Suppressor macrophage treated with lipopolysaccharide for 1 hour (primary cell): ENCODE results near the gene INSM1.
A peak's percentile ranks its signal among the peaks of the same experiment; 100 is the strongest.

ENCODE experiments used
- DNase-seq, 3 donors: peaks; one replicate each; pipeline ENCODE4 v3.0.0-alpha.2; 2020 to 2022

Gene INSM1

DNA sequence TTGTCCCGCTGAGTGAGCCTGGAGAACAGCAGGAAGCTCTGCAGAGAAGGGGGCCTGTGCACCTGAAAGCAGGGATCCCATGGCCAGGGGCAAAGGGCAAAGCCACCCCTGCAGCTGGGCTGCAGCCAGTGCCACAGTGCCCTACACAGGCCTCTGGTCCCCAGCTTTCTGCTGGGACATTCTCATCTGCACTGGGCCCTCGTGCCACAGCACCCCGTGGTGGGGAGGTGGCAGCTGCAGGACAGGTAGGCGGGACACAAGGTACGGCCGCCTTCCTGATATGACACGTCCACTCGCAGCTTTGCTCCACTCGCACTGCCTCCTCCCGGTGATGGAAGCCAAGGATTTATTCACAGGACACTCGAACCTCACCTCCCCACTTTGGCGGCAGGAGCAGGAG, 27.2 kb downstream of the INSM1 start:
- no peak for DNase-seq

DNA sequence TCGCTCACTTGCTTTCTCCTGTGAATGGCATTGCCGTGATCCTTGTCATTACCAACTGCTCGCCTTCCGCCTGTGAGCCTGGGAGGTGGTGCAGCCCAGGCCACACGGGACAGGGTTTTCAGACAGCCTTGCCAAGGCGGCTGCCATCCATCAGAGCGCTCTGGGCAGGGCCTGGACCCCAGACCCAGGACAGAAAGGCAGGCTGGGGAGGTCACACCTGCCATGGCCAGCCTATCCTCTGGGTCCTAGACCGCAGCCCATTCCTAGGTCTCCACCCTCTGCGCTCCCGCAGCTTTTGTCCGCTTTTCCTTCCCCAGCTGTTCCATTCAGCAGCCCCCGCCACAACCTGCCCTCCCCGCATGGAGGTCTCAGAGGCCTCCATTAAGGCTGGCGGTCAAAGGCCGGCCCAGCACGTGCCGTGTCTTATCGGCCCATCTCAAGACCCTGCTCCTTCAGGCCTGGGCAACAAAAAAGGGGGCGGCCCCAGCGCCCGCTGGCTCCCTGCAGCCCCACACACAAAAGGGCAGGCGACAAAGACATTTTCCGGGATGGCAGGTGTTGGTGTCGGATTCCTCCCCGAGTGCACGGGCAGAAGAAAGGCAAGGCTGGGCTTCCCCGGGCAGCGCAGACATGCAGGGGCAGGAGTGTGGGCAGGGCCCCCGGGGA, 28.1 kb downstream of the INSM1 start:
- DNase-seq = no peak

DNA sequence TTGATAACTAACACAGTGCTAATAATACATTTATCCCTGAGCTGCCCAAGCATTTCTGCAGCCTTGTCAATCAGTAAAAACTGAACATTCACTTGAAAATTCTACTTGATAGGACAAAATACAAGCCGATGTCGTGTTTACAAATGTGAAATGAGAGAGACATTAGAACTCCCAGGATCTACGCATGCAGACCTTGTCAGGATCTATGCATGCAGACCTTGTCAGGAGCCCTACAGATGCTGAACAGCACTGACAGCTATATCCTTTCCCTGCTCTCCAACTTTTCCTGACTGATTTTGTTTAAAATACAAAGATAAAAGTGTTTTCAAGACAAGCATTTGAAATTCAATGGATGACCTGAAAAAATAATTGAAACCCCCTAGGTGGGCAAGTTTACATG, 28.9 kb downstream of the INSM1 start:
- DNase-seq = no peak

DNA sequence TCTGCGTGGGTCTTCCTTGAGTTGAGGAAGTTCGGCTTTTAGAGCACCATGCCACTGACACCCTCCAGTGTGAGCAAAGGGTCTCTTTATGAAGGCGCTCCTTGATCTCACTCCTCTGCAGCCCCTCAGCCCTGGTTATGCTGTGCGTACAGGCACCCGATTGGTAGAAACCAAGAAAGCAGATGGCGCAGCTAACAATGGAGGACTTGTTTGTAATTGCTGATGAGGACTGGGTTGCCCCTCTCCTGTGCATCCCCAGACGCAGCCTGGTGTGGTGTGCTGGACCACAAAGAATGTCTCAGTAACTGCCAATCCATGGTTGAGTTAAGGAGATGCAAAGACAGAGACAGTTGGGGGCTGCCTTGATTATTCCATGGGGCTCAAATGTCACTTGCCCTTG, 30.2 kb downstream of the INSM1 start:
- no peak for DNase-seq

DNA sequence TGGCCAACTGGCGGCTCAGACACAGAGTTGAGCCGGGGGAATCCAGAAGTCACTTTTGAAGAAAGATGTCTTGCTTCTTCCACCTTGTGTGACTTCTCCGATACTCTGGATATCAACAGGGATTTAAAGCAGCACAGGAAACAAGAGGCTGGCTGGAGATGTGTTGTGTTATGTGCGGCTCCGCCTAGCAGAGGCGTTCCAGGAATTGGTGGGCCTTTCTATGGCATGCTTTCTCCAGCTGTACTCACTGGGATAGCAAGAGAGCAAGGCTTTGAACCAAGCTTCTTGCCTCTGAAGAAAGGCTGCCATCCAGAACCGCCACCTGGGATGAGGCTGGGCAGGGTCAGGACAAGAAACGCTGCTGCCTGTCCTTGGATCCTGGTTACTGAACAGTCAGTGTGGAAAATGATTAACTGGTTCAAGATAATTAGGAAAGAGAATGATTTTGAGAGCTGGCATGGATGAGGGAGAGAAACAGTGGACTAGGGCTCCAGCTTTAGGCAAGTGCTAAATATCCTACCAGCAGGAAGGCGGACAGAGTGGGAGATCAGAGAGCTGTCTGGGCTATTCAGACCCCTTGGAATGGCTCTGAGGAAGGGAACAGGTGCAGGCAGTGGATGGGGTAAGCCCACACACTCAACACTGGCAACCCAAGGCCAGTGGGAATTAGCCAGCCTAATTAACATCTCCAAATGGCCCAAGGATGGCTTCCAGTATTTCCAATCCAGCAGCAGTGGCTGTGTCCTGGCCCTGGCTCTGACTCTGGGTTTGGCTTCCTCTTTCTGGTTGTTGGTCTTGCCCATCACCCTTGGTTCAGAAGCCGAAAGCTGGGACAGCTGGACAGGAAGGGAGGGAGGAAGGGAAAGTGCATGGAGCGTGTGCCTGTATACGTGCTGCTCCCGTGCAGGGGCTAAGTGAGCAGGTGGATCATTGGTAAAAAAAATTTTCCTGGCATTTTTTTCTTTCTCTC, 31.9 kb downstream of the INSM1 start:
- peak; percentile 21 to 38 (median 36) for DNase-seq

DNA sequence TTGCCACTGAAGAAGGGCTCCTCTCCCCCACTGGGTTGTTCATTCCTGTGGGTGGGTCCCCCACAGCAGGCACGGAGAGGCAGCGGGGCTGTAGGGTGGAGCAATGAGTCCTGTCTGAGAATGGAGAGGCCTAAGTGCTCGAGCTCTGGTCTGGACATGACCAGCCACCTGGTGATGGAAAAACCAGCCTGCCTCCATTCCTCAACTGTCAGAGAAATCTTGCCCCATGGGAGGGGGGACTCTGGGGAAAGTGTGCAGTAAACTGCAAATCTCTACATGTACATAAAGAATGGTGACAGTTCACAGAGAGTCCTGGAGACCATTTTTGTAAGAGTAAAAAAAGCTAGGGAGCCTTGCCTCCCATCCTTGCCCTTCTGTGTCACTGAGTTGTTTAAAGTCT, 34.1 kb downstream of the INSM1 start:
- DNase-seq = no peak

DNA sequence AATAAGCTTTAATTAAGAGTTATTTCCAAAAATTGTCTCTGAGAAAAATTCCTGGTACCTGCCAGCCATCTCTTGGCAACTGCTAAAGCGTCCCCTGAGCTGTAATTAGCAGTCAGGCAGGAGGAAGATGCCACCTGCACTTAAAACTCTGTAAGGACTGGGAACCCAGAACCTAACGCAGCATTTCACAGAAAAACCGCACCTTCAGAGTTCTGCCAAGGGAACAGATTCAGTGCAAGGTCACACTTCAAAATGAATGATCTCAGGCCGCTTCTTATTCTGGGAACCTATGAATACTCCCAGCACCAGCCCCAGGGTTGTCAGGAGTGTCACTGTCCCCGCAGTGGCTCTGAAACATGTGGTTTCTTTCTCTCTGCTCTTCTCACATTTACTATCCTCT, 36.7 kb downstream of the INSM1 start:
- no peak for DNase-seq

DNA sequence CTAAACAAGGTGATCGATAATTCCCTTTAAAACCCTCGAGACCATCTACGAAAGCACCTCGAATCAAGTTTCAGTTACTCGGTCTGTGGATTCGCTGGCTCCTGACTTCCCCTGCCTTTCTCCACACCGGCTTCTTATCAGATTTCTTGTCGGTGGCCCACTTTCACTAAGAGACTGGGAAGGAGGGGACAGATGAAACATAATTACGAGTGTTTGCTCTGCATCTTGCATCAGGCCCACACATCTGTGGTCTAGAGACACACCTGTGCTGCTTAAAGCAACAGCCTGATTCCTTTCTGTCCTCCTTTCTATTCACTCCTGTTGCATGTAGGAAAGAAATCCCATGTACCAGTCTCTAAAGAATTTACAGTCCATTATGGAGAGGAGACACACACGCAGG, 37.7 kb downstream of the INSM1 start:
- DNase-seq = no peak

DNA sequence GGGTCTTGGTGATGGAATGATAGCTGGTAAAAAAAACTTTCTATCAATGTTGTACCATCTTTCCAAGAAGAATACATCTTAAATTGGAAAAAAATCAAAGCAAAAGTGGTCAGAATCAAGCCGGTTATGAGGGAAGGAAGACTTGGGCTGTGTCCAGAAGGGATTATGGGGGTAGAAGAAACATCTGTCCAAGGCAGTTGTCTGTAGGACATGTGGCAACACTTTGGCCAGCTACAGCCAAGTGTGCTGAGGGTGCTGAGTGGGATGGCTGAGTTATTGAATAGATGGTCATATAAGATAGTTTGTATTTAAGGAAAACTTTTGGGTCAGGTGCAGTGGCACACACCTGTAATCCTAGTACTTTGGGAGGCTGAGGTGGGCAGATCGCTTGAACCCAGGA, 38.4 kb downstream of the INSM1 start:
- no peak for DNase-seq

DNA sequence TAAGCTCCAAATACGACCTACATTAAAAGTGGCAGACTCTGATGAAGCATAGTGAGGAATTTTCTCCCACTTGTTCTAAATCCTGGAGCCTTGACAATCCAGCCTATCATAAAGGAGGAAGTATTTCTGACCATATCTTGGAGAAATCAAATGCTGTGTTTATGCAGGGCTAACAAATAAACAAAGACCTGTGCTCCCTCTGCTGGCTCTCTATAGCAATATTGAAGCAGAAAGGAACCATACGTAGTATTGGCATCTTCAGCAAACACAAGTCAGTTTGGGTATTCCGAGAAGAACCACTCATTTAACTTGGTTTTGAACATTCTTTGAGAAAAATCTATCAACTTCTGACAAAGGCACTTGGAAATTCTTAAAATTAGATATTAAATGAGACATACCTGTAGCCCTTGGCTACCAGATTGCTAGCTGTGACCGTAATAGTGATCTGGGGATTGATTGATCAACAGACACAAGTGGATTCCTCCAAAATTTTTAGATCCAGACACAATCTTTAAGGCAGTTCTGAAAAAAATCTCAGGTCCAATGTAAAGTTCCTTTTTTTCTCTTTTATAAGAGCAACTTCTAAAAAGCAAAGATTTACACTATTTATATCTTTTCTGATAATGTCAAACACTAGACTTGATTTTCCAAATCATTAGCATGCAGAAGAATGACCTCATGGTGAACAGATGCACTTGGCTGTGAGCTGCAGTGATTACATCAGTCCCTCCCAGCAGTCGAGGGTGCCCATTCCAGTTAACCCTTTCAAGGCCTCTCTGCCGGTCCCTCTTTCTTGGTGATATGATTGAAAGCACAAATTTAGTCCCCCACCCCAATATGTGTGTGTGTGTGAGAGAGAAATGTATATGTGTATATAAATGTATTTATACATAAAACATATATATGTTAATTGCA, 40.2 kb downstream of the INSM1 start:
- peak; percentile 59 to 61 (median 60) for DNase-seq

DNA sequence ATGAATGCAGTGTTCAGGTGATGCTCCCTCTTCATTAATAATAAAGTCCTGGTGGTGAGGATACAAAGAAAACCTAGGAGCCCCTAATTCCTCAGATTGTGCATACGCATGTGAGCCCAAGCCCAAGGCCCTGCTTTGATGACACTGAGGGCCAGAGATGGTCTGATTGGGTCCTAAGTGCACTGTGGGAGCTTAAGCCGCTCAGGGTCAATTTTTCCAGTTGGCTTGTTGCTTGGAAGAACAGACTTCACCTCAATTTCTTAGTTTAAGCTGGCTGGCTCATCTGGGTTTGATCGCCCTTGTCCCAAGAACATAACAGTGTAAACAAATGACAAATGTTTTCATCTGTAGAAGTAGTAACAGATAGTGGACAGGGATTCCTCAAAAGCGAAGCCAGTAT, 41.4 kb downstream of the INSM1 start:
- no peak for DNase-seq

DNA sequence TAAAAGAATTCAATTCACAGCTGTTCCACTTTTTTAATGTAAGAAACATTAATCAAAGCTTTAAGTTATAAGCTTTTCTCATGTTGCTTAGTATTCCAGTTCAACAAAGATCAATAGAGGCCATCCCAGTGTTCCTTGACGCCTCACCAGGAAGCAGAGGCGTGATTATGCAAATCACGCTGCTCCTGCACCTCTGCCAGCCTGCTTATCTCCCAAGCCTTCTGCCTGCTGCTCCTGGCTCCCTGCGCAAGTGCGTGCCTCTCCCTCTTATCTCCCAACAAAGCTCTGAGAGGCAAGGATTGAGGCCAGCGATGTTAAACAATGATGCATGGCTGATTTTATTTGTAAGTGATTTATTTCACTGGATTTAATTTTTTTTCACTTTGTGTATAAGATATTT, 42.8 kb downstream of the INSM1 start:
- DNase-seq = no peak

DNA sequence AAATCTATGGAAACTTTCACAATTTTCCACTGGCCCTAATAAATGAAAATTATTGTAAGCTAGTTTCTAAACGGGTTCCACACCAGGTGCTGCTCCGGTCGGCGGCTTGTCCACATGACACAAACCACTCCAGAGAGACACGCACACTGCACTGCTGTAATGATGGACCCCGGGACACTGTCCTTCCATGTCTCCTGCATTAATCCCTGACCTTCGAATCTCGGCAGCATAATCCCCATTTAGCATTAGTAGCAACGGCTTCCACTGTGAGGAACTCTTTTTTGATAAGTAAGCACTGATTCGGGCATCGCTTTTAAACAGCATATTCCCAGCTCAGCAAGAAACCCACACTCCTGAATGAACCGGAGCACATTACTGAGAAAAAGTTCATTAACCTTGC, 43.5 kb downstream of the INSM1 start:
- DNase-seq = no peak

DNA sequence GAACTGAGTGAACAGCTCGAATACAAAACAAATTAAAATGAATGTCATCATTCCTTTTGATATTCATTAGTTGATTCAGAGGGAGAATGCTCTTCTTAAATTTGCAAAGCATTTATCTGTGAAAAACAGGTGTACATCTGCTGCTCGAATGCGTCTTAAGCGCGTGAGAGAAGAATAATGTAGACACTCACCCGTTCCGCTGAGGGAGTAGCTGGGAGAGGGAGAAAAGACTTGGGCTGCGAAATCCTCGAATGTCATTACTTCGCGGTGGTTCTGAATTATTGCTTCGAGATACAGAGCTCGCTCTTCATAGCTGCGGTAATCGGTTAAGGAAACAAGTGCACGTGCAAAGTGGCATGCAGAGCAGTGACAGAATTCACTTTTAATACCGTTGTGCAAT, 43.9 kb downstream of the INSM1 start:
- DNase-seq = no peak

DNA sequence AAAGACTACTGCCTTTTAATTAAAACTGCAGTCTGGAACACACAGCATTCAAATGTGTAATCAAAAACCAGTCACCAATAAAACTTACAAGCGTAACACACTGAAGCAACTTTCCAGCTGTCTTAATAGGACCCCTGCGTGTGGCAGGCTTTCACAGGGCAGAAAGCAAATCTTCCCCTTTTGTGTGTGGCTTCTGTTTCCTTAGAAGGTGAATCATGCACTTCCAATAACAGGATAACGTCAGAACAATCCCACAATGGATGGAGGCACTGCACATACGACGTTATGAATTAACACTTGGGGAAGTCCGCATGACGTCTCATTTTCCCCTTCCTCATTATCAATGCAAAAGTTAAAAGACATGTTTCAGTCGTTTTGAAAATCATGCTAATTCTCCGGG, 44.8 kb downstream of the INSM1 start:
- DNase-seq = peak; percentile 78 to 95 (median 81)

DNA sequence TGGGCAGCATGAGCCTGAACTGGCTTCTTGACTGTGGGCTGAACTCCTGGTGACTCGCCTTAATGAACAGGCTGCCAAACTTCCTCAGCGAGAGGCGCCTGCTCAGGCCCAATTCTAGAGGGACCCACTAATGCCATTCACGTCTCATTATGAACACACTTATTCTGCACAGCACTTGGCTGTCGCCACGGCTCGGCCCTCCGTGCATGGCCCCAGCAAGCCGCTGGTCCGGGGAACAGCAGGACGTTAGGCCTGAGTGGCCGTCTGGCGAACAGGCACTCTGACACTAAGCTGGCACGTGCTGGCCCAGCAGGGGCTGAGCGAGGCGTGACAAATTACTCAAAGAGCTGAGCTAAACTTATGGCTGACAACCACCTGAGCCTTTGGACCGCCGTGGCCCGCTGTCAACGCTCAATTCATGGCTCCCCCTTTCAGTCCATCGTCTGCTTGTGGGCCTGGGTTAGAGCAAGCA, 45.9 kb downstream of the INSM1 start:
- DNase-seq = peak in 1 of 3 donors; percentile 30

DNA sequence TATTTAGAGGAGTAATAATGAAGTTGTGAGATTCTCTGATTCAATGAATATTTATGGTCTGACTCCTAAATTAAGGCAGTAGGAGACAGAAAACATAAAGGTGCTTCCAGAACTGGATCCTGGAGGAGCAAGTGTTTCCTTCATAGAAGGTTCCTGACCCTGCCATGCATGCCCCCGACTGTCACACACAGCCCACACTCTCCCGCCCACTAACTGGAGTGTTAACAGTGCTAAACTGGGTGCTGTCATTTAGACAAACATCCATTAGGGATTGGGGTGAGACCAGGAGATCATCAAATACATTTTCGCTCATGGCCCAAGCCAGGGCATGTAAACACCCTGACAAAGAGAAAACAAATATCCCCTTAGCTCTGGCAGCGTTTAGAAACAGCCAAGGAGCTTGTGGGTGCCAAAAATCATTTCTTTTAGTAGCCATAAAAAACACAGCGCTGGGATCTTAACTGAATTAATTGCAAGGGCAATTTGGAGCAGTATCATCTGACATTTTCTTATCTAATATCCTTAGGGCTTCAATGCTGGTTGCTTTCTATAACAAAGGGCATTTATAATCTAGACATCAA, 46.8 kb downstream of the INSM1 start:
- DNase-seq = no peak

DNA sequence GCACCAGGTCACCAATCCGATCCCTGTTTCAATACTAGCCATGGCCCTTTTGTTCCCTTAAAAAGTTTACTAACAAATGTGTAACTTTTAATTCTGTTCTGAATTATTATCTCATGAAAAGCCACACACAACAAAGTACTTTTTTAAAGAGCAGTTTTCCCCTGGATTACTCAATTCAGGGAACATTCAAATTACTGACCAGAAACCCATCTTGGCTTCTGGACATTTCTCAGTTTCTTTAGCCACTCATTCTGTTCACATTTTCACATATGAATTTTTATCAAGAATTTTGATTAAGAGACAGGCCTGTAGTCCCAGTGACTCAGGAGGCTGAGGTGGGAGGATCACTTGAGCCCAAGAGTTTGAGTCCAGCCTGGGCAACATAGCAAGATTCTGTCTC, 47.4 kb downstream of the INSM1 start:
- DNase-seq = peak in 2 of 3 donors; percentile 25 to 71

DNA sequence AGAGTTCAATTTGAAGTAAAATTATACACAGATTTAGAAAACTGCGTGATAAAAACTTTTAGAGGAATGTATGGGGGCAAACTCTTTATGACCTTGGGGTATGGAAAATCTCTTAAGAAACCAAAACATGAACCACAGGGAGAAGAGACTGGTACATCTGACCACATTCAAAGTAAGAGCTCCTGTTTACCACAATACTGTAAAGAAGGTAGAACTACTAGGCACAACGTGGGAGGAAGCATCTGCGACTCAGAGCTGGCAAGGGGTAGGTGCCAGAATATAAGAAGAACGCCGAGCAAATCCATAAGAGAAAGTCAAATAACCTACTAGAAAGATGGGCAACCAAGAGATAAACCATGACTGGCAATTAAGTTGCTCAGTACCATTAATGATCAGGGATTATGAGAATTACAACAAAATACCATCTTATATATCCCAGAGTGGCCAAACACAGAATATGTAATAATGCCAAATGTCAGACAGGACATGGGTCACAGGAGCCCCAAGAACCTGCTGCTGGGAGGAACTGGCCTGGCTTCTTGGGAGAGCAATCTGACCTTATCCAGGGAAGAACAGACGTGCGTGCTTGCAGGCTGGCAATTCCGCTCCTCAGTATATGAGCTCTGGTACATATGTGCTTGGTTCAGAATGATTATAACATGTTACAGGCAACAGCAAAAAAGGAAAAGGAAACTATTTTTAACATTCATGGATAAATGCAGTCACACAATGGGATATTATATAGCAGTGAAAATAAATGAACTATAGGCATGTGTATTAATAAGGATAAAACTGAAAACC, 50.2 kb downstream of the INSM1 start:
- no peak for DNase-seq
